ENCODE results near the gene PPIF.

DNA sequence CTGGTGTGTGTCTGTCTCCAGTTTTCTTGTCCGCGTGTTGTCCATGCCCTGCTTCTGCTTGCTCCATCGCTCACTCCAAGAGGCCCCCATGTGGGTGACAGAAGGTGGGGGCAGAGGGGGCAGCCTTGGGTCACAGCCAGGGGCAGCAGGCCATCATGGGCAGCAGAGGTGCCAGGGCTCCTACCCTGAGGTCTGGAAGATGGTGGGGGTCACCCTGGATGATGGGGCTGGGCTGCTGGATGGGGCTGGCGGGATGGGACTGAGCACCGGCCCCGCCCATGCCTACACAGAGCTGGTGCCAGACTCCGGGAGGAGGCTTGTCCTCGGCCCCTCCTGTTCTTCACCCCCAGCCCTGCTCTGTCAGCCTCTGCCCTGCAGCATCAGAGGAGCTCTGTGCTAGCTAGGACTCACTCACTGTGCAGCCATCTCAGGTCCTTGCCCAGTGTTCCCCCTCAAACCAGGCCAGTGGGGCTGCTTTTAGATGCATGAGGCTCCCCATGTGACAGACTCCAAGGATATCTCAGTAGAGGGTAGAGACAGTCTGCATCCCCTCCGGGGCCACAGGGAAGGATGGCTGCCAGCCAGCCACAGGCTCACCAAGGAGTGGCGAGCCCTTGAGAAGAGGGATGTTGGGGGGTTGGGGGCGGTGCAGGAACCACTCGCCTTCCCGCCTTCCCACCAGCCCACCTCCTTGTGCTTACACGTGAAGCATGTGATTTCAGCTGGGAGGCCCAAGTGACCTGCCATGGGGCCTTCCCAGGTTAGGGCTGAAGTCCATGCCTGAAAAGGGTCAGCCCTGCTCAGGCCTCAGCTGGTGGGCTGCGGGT is 35.5 kb upstream of the PPIF start:
- TF ChIP-seq CTCF (IDR thresholded peaks at IDR 0.05) (no peak), POLR2AphosphoS5 (IDR thresholded peaks at IDR 0.05) (no peak), POLR2A (IDR thresholded peaks at IDR 0.05) (no peak), EP300 (IDR thresholded peaks at IDR 0.05) (no peak)
